GM19455 (cell line): ENCODE measurements around the gene GUCY1B1.
"Not testable (repeated sequence)": the region's sequence is repeated elsewhere in the genome, so short reads cannot be mapped to it uniquely, and the experiment has no call there.

ENCODE experiments used
- ATAC-seq: cut with Tn5 transposase; IDR thresholded peaks from one replicate; pipeline ENCODE4 v1.9.1; 2021; ENCODE audit not compliant: unreplicated experiment

The GUCY1B1 gene

GRCh38 chr4:155761916-155762315 is 3.1 kb downstream of the GUCY1B1 start:
- no peak for ATAC-seq

GRCh38 chr4:155762334-155762733 is 3.5 kb downstream of the GUCY1B1 start:
- ATAC-seq = no peak

GRCh38 chr4:155763551-155763950 is 4.7 kb downstream of the GUCY1B1 start:
- no peak for ATAC-seq

GRCh38 chr4:155765149-155765548 is 6.3 kb downstream of the GUCY1B1 start:
- ATAC-seq = no peak

- no peak for ATAC-seq
Observed at GRCh38 chr4:155766622-155767021, 7.8 kb downstream of the GUCY1B1 start.

- no peak for ATAC-seq
Observed at GRCh38 chr4:155768370-155768769, 9.5 kb downstream of the GUCY1B1 start.

- ATAC-seq = no peak
Observed at GRCh38 chr4:155769090-155769489, 10.3 kb downstream of the GUCY1B1 start.

- ATAC-seq = no peak
Observed at GRCh38 chr4:155772459-155773195, 13.8 kb downstream of the GUCY1B1 start.

GRCh38 chr4:155773196-155773800 is 14.5 kb downstream of the GUCY1B1 start:
- ATAC-seq = no peak

GRCh38 chr4:155774033-155774432 is 15.2 kb downstream of the GUCY1B1 start:
- ATAC-seq = no peak

GRCh38 chr4:155777971-155778735 is 19.3 kb downstream of the GUCY1B1 start:
- no peak for ATAC-seq

- ATAC-seq = no peak
Observed at GRCh38 chr4:155780775-155781174, 22.0 kb downstream of the GUCY1B1 start.

- ATAC-seq = no peak
Observed at GRCh38 chr4:155781249-155781831, 22.5 kb downstream of the GUCY1B1 start.

- ATAC-seq = no peak
Observed at GRCh38 chr4:155784637-155785036, 25.8 kb downstream of the GUCY1B1 start.

GRCh38 chr4:155785828-155786227 is 27.0 kb downstream of the GUCY1B1 start:
- ATAC-seq = no peak

GRCh38 chr4:155787113-155787710 is 28.4 kb downstream of the GUCY1B1 start:
- ATAC-seq = peak; percentile 95

- ATAC-seq = no peak
Observed at GRCh38 chr4:155789391-155789790, 30.6 kb downstream of the GUCY1B1 start.

GRCh38 chr4:155789982-155790381 is 31.2 kb downstream of the GUCY1B1 start:
- no peak for ATAC-seq

GRCh38 chr4:155794589-155795236 is 35.9 kb downstream of the GUCY1B1 start:
- no peak for ATAC-seq

GRCh38 chr4:155795991-155796390 is 37.2 kb downstream of the GUCY1B1 start:
- peak; percentile 76 for ATAC-seq

- not testable (repeated sequence) for ATAC-seq
Observed at GRCh38 chr4:155797581-155797980, 38.8 kb downstream of the GUCY1B1 start.
